CD4-positive, alpha-beta T cell treated with Interferon gamma for 1 hour (primary cell): ENCODE results near the gene ARID4A.
"Not testable (repeated sequence)": the region's sequence is repeated elsewhere in the genome, so short reads cannot be mapped to it uniquely, and the experiment has no call there.

ENCODE experiments used
- DNase-seq: peaks from one replicate; pipeline ENCODE4 v3.0.0-alpha.2; 2020

Gene ARID4A

GRCh38 chr14:58367296-58367695 lies 68.9 kb downstream of the ARID4A start:
- DNase-seq = no peak

DNA sequence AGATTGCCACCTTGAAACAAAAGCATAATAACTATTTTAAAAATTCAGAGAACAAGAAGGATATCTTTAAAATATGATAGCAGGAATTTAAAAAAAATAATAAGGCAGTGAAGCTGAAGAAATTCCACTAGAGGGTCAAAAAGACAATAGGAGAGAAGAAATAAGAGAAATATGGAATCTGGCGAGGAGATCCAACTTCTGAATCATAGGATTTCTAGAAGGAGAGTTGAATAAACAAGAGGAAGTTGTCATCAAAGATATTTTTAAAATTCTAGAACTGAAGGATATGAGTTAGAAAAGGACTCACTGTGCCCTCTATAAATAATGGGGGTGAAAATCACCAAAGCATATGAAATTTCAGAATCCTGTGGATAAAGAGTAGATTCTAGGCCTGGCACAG lies 70.6 kb downstream of the ARID4A start:
- no peak for DNase-seq

GRCh38 chr14:58376791-58377190 lies 78.4 kb downstream of the ARID4A start:
- DNase-seq = no peak

DNA sequence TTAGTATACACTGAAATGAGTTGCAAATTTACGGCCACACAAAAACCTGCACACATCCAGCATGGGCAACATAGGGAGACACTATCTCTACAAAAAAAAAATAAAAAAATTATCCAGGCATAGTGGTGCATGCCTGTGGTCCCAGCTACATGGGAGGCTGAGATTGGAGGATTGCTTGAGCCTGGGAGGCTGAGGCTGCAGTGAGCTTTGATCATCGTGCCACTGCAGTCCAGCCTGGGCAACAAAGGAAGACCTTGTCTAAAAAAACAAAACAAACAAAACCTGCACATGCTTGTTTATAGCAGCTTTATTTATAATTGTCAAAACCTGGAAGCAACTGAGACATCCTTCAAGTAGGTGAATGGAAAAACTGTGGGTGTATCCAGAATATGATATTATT lies 92.5 kb downstream of the ARID4A start:
- no peak for DNase-seq

DNA sequence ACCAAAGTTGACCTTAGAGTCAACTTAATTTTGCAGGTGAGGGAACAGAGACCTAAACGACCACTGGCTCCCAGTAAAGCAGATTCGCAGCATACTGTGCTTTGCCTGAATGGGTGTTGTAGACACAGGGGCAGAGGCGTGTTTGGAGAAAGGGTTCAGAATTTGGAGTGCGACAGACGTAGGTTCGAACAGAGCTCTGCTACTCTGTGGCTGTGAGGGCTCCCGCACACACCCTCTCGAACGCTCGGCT lies 97.1 kb downstream of the ARID4A start:
- DNase-seq = no peak

- peak; percentile 79 for DNase-seq
Observed at GRCh38 chr14:58395812-58396788, 97.7 kb downstream of the ARID4A start, which contains the start of gene TOMM20L. TSS of gene TOMM20L (plus strand) at chr14:58395930. CDS start at chr14:58395958, 28 bp downstream.

DNA sequence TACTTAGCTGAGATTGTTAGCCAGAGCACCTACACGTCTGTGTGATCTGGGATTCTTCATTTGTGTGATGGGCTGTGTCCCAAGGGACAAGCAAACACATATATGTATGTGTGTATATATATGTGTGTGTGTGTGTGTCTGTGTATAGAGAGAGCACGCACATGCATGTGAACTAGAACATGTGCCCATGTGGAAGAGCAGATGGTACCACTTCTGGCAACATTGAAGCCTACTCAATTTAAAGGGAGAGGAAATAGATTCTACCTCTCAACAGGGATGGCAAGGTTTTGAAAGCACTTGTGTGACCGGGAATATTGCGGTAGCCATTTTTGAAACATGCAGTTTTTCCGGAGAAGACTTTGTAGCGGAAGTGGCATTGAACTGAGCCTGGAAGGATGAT lies 98.8 kb downstream of the ARID4A start:
- no peak for DNase-seq

DNA sequence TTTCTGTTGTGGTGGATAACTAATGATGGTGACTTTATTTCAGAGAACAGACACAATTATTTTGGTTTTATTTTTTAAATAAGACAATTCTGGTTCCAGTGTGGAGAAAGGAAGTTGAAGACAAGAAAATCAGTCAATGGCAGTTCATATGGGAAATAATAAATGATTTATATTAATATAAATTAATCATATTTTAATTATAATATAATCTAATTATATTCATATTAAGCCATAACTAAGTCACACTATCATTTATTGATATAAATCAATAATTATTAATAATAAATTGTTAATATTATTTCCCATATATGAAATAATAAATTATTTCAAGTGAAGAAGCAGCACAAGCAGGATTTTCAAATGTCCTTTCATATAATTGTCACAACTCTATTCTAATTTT lies 100.1 kb downstream of the ARID4A start:
- no peak for DNase-seq

DNA sequence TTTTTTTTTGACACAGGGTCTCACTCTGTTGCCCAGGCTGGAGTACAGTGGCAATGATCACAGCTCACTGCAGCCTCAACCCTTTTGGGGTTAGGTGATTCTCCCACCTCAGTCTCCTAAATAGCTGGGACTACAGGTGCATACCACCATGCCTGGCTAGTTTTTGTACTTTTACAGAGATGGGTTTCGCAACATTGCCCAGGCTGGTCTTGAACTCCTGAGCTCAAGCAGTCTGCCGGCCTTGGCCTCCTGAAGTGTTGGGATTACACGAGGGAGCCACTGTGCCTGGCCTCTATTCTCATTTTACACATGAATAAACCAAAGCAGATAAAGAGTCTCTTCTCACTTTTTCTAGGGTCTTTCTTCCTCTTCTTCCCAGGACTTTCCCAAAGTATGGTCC lies 100.5 kb downstream of the ARID4A start:
- no peak for DNase-seq

- DNase-seq = no peak
Observed at GRCh38 chr14:58401587-58401986, 103.2 kb downstream of the ARID4A start.

DNA sequence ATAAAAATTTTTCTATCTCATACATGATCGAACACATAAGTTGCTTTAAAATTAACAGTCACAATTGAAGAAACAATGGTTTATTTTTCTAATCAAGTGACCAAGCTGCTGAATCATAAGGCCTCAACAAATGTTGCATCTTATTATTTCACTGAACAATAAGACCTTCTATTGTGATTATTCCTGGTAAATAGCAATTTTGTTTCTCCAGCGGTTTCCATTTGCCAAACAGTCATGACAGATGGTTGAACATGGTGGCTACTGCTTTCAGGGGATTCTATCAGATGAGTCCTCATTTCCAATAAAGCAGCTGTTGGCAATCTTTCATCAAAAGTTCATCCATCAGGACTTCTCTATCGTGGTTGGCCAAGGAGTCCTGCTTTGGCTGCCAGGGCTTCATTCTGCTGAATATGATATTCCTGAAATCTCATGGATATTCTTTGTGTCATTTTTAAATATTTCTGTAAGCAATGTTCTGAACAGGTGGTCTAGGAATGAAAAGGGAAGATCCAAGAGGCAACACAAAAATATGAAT lies 110.4 kb downstream of the ARID4A start:
- no peak for DNase-seq

- DNase-seq = no peak
Observed at GRCh38 chr14:58414845-58415244, 116.5 kb downstream of the ARID4A start.

DNA sequence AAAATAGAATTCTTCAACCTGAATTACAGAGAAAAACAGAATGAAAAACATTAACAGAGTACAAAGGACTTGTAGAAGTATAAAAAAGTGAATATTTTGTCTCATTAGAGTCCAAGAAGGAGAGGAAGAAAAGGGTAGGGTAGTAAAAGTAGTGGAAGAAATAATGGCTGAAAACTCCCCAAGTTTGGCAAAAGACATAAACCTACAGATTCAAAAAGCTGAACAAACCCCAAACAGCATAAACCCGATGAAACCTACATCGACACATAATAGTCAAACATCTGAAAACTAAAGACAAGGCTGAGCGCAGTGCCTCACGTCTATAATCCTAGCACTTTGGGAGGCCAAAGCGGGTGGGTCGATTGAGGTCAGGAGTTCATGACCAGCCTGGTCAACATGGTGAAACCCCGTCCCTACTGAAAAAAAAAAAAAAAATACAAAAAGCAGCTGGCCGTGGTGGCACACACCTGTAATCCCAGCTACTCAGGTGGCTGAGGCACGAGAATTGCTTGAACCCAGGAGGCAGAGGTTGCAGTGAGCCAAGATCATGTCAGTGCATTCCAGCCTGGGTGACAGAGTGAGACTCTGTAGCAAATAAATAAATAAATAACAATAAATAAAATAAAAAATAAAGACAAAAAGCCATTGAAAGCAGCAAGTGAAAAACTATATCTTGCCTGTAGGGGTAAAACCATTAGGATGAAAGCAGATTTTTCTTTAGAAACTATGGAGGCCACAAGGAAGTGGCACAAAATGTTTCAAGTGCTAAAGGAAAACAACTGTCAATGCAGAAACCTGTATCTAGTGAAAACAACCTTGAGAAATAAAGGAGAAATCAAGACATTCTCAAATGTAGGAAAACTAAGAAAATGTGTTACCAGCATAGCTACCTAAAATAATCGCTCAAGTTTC lies 117.5 kb downstream of the ARID4A start:
- no peak for DNase-seq

DNA sequence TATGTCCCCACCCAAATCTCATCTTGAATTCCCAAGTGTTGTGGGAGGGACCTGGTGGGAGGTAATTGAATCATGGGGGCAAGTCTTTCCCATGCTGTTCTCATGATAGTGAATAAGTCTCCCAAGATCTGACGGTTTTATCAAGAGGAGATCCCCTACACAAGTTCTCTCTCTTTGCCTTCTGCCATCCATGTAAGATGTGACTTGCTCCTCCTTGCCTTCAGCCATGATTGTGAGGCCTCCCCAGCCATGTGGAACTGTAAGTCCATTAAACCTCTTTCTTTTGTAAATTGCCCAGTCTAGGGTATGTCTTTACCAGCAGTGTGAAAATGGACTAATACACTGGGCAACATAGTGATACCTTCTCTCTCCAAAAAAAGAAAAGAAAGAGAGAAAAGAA lies 118.6 kb downstream of the ARID4A start:
- DNase-seq = not testable (repeated sequence)
